ENCODE data around the gene PAPPA.

GRCh38 chr9:116450378-116451139 lies 297.0 kb downstream of the PAPPA start:
- TF ChIP-seq POLR2A (IDR thresholded peaks at IDR 0.05; ENCODE audit: low read depth, low read length) (no peak), POLR2AphosphoS5 (IDR thresholded peaks at IDR 0.05; ENCODE audit: low read depth, low read length) (no peak), TAF1 (IDR thresholded peaks at IDR 0.05; ENCODE audit: low read depth, low read length) (no peak), PAX5 (IDR thresholded peaks at IDR 0.05; ENCODE audit: insufficient read depth, low read length, severe bottlenecking) (no peak), SPI1 (IDR thresholded peaks at IDR 0.05; ENCODE audit: low read depth, low read length) (peak; percentile 72)
